Left lung (tissue), 14 donors: ENCODE measurements around the gene ADD2. TPM values are rescaled to one million over a fixed set of nuclear protein-coding genes. Genes with fewer than 3 reads are reported as not detected.

Source experiments
- ATAC-seq: fragments of 200-7000 bp; cut with Tn5 transposase; one replicate; pipeline ENCODE4 v1.9.1; 2020; ENCODE audit warnings: moderate library complexity
- DNase-seq, 4 donors: peaks; one replicate each; pipeline ENCODE4 v3.0.0-alpha.2; 2013 to 2020
- H3K27ac ChIP-seq, 2 donors: fragments of 200-600 bp; sonication (generic) in 1 of 2; one replicate each; pipeline versions ENCODE4 v1.5.0 to v1.8.0; 2020 to 2021
- H3K27me3 ChIP-seq, 2 donors: fragments of 200-600 bp; sonication (generic) in 1 of 2; one replicate each; pipeline versions ENCODE4 v1.5.0 to v1.8.0; 2020 to 2021
- H3K36me3 ChIP-seq, 2 donors: fragments of 200-600 bp; sonication (generic) in 1 of 2; one replicate each; pipeline versions ENCODE4 v1.5.0 to v1.8.0; 2020 to 2021
- H3K4me1 ChIP-seq, 2 donors: fragments of 200-600 bp; one replicate each; pipeline ENCODE4 v1.8.0; 2021
- H3K4me3 ChIP-seq, 2 donors: fragments of 200-600 bp; sonication (generic) in 1 of 2; one replicate each; pipeline versions ENCODE4 v1.5.0 to v1.8.0; 2020 to 2021; ENCODE audit warnings: mild to moderate bottlenecking in 1 of 2
- H3K9me3 ChIP-seq, 2 donors: fragments of 200-600 bp; sonication (generic) in 1 of 2; one replicate each; pipeline versions ENCODE4 v1.5.0 to v1.8.0; 2020 to 2021
- CTCF ChIP-seq, 2 donors: fragments of 200-600 bp; sonication (generic) in 1 of 2; IDR thresholded peaks; one replicate each; pipeline versions ENCODE4 v1.5.0 to v1.8.0; 2021; ENCODE audit warnings: antibody characterized with exemption in 2 of 2
- intact Hi-C, 2 donors: fragments of 100-400 bp; cut with DNase I; formaldehyde crosslinking; loops; one replicate each; pipeline versions ENCODE4 v1.11.2 to v1.14.2; 2022
- long read RNA-seq, 12 donors: library from polyadenylated mRNA in 2 of 12; unstranded in 2 of 12; transcript quantifications; one replicate each; pipeline ENCODE4 v2.0.0 and lab custom pipeline, GENCODE V29; 2019 to 2026
- polyA plus RNA-seq, 6 donors: library from polyadenylated mRNA; unstranded; fragments of 120-200 nt; gene quantifications; one replicate each; pipeline ENCODE4 v1.2.1, GENCODE V29; 2013; ENCODE audit not compliant: insufficient read length in 6 of 6
- total RNA-seq, 2 donors: library from RNA; stranded (reverse); fragmentation: NEBNext Ultra II Directional; extraction: Animal tissue kit (Norgen Biotek cat#: 25700); gene quantifications; one replicate each; pipeline ENCODE4 v1.2.1, GENCODE V29; 2021
- donor health status: DM: no; HTN: yes; CAD: no.
- donor health status: DM: no; HTN: no; CAD: no.

Gene ADD2
- total RNA-seq (10 to 100 TPM in 1 of 2 donors, under 1 TPM in 1; 0.92 to 12.2 TPM), polyA plus RNA-seq (10 to 100 TPM in 1 of 6 donors, 1 to 10 TPM in 5; 4.6 to 10.0 (median 6.5) TPM)
- long read RNA-seq, donor 1, full-length matches to known transcripts = 1 of 1 reads
- long read RNA-seq, donor 1, partial matches to known transcripts = 0 of 1 reads
- long read RNA-seq, donor 1, other reads (novel, unspliced or antisense) = 0 of 1 reads
- long read RNA-seq, donor 2, partial matches to known transcripts = 0 of 2 reads
- long read RNA-seq, donor 2, other reads (novel, unspliced or antisense) = 0 of 2 reads
- long read RNA-seq, donor 3, full-length matches to known transcripts = 2 of 2 reads
- long read RNA-seq, donor 3, partial matches to known transcripts = 0 of 2 reads
- long read RNA-seq, donor 3, other reads (novel, unspliced or antisense) = 0 of 2 reads
- long read RNA-seq, donor 4 = 0 reads
- long read RNA-seq, donor 5 = 0 reads
- long read RNA-seq, donor 6, full-length matches to known transcripts = 4 of 4 reads
- long read RNA-seq, donor 6, partial matches to known transcripts = 0 of 4 reads
- long read RNA-seq, donor 6, other reads (novel, unspliced or antisense) = 0 of 4 reads
- long read RNA-seq, donor 7, full-length matches to known transcripts = 1 of 1 reads
- long read RNA-seq, donor 7, partial matches to known transcripts = 0 of 1 reads
- long read RNA-seq, donor 7, other reads (novel, unspliced or antisense) = 0 of 1 reads
- long read RNA-seq, donor 8, full-length matches to known transcripts = 2 of 2 reads
- long read RNA-seq, donor 8, partial matches to known transcripts = 0 of 2 reads
- long read RNA-seq, donor 8, other reads (novel, unspliced or antisense) = 0 of 2 reads
- long read RNA-seq, donor 9 = 0 reads
- long read RNA-seq, donor 10 = 0 reads
- long read RNA-seq, donor 11, full-length matches to known transcripts = 6 of 11 reads
- long read RNA-seq, donor 11, partial matches to known transcripts = 5 of 11 reads
- long read RNA-seq, donor 11, other reads (novel, unspliced or antisense) = 0 of 11 reads
- long read RNA-seq, donor 12 = 0 reads

- ATAC-seq (peak; percentile 86), DNase-seq (peak in 2 of 4 donors; percentile 64 to 70)
- Histone ChIP-seq H3K4me3 (peak within 1 kb of the TSS; percentile 24 to 26), H3K4me1 (peaks cover 6 to 18% of the 10 kb centered on the region in 2 donors), H3K9me3 (no peaks in the 10 kb centered on the region), H3K27me3 (peaks cover 31 to 94% of the 10 kb centered on the region in 2 donors), H3K27ac (no peak within 1 kb of the TSS), H3K36me3 (no peaks in the 10 kb centered on the region)
- intact Hi-C loops = no loop called here
- TF ChIP-seq CTCF (IDR thresholded peaks at IDR 0.05) = peak in 1 of 2 donors; percentile 15
Measured at GRCh38 chr2:70767699-70768589, at the start of gene ADD2. TSS of gene ADD2 (minus strand) at chr2:70768200. CDS start at chr2:70706408, 61,792 bp downstream.

- intact Hi-C loops = no loop called here
- H3K27me3 ChIP-seq = peaks cover 0 to 6% of the 10 kb centered on the region in 2 donors
- no peak overlapping the region for H3K4me3 ChIP-seq
- no peak for ATAC-seq
- H3K9me3 ChIP-seq = no peaks in the 10 kb centered on the region
- no peak for DNase-seq
- no peaks in the 10 kb centered on the region for H3K36me3 ChIP-seq
- no peak for TF ChIP-seq CTCF (IDR thresholded peaks at IDR 0.05)
- no peak overlapping the region for H3K27ac ChIP-seq
- H3K4me1 ChIP-seq = no peaks in the 10 kb centered on the region
Measured at GRCh38 chr2:70817284-70817954, 49.4 kb upstream of the ADD2 start.

- DNase-seq (no peak), ATAC-seq (no peak)
- no peak for TF ChIP-seq CTCF (IDR thresholded peaks at IDR 0.05)
- H3K36me3 ChIP-seq = no peaks in the 10 kb centered on the region
- intact Hi-C loops = no loop called here
- H3K27ac ChIP-seq = no peak overlapping the region
- H3K9me3 ChIP-seq = no peaks in the 10 kb centered on the region
- no peak overlapping the region for H3K4me3 ChIP-seq
- peaks cover 0 to 6% of the 10 kb centered on the region in 2 donors for H3K27me3 ChIP-seq
- no peaks in the 10 kb centered on the region for H3K4me1 ChIP-seq
Measured at GRCh38 chr2:70816726-70817125, 48.7 kb upstream of the ADD2 start.

GRCh38 chr2:70808983-70809958 lies 41.3 kb upstream of the ADD2 start:
- no peak for ATAC-seq
- H3K36me3 ChIP-seq = no peaks in the 10 kb centered on the region
- H3K9me3 ChIP-seq = no peaks in the 10 kb centered on the region

More at GRCh38 chr2:70808983-70809958, 41.3 kb upstream of the ADD2 start:
- Histone ChIP-seq H3K4me1 (no peaks in the 10 kb centered on the region), H3K27ac (no peak overlapping the region), H3K27me3 (peaks cover 0 to 16% of the 10 kb centered on the region in 2 donors), H3K4me3 (no peak overlapping the region)
- intact Hi-C loops = no loop called here
- no peak for TF ChIP-seq CTCF (IDR thresholded peaks at IDR 0.05)
- no peak for DNase-seq
